Activated naive CD8-positive, alpha-beta T cell treated with anti-CD3 and anti-CD28 coated beads for 36 hours (primary cell): ENCODE measurements around the gene SGSM1. TPM values are rescaled to one million over a fixed set of nuclear protein-coding genes. Genes with fewer than 3 reads are reported as not detected.
A peak's percentile ranks its signal among the peaks of the same experiment; 100 is the strongest.

Source experiments
- DNase-seq: peaks from one replicate; pipeline ENCODE4 v3.0.0; 2021
- H3K27ac Mint-ChIP-seq: one replicate; pipeline ENCODE4 v1.8.0; 2022; ENCODE audit warnings: mild to moderate bottlenecking, moderate library complexity, mixed read lengths
- H3K27me3 Mint-ChIP-seq: one replicate; pipeline ENCODE4 v1.8.0; 2022; ENCODE audit warnings: mild to moderate bottlenecking, mixed read lengths
- H3K36me3 Mint-ChIP-seq: one replicate; pipeline ENCODE4 v1.8.0; 2021; ENCODE audit warnings: mild to moderate bottlenecking, mixed read lengths
- H3K4me1 Mint-ChIP-seq: one replicate; pipeline ENCODE4 v1.8.0; 2021; ENCODE audit warnings: mixed read lengths
- H3K4me3 Mint-ChIP-seq: one replicate; pipeline ENCODE4 v1.8.0; 2022; ENCODE audit warnings: mild to moderate bottlenecking, moderate library complexity, mixed read lengths
- H3K9me3 Mint-ChIP-seq: one replicate; pipeline ENCODE4 v1.8.0; 2022; ENCODE audit warnings: mixed read lengths
- total RNA-seq, 2 experiments: library from RNA; stranded (reverse); gene quantifications; one replicate each; pipeline ENCODE4 v1.2.3, GENCODE V29; 2021

Gene SGSM1
- total RNA-seq, 2 experiments from 2014 or later = 0.04 TPM; not detected in 1

- Mint-ChIP-seq H3K27ac (no peak overlapping the region), H3K4me1 (no peaks in the 10 kb centered on the region), H3K9me3 (no peaks in the 10 kb centered on the region), H3K4me3 (no peak overlapping the region), H3K27me3 (no peaks in the 10 kb centered on the region), H3K36me3 (no peaks in the 10 kb centered on the region)
- no peak for DNase-seq
Observed at GRCh38 chr22:24845041-24845898, 39.3 kb downstream of the SGSM1 start.

DNA sequence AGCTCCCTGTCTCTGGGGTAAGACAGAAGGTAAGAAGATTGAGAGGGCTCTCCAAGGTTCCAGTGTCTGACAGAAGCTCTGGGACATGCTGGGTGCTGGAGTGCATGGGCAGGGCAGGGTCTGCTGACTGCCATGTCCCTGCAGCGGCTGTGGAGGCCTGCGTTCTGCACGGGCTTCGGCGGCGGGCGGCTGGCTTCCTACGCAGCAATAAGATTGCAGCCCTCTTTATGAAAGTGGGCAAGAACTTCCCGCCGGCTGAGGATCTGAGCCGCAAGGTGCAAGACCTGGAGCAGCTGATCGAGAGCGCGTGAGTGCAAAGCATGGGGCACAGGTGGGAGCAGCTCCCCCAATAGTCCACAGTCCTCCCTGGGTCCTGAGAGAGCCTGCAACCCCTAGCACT lies 41.5 kb downstream of the SGSM1 start:
- no peaks in the 10 kb centered on the region for H3K9me3 Mint-ChIP-seq
- H3K4me1 Mint-ChIP-seq = no peaks in the 10 kb centered on the region
- H3K27ac Mint-ChIP-seq = no peak overlapping the region
- DNase-seq = no peak
- no peak overlapping the region for H3K4me3 Mint-ChIP-seq
- H3K36me3 Mint-ChIP-seq = no peaks in the 10 kb centered on the region
- no peaks in the 10 kb centered on the region for H3K27me3 Mint-ChIP-seq

DNA sequence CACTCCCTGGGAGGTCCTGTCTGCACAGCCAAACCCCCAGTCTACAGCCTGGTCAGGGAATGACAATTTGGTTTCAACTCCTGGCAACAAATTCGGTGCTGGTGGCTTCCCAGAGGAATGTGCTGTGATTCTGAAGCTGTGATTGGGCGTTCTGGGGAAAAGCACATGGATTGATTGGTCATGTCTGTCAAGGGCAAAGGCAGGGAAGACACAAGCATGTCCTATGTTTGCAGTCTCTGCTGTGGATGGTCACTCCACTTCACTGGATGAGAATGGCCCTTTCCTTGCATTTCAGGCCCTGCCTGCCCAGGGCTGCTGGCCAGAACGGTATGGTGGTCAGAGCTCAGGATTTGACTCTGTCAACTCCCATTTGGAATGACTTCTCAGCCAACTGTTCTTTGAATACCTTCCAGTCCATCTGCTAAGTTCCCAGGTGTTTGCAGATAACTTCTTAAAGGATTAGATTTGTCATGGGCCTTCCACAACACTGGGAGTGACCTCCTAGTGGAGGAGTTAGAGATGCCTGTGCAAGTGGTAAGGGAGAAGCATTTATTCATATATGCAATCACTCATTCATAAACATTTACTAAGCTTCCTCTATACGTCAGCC lies 42.7 kb downstream of the SGSM1 start:
- Mint-ChIP-seq H3K4me1 (no peaks in the 10 kb centered on the region), H3K36me3 (no peaks in the 10 kb centered on the region), H3K27me3 (no peaks in the 10 kb centered on the region), H3K9me3 (no peaks in the 10 kb centered on the region), H3K27ac (no peak overlapping the region), H3K4me3 (no peak overlapping the region)
- DNase-seq = no peak

GRCh38 chr22:24855794-24856193 lies 49.8 kb downstream of the SGSM1 start:
- Mint-ChIP-seq H3K4me1 (no peaks in the 10 kb centered on the region), H3K9me3 (no peaks in the 10 kb centered on the region), H3K4me3 (no peak overlapping the region), H3K27me3 (no peaks in the 10 kb centered on the region), H3K27ac (no peak overlapping the region), H3K36me3 (no peaks in the 10 kb centered on the region)
- DNase-seq = no peak

GRCh38 chr22:24857576-24857975 lies 51.6 kb downstream of the SGSM1 start:
- no peak overlapping the region for H3K27ac Mint-ChIP-seq
- H3K4me3 Mint-ChIP-seq = no peak overlapping the region
- no peaks in the 10 kb centered on the region for H3K4me1 Mint-ChIP-seq
- no peaks in the 10 kb centered on the region for H3K27me3 Mint-ChIP-seq
- no peaks in the 10 kb centered on the region for H3K9me3 Mint-ChIP-seq
- H3K36me3 Mint-ChIP-seq = no peaks in the 10 kb centered on the region
- DNase-seq = no peak

DNA sequence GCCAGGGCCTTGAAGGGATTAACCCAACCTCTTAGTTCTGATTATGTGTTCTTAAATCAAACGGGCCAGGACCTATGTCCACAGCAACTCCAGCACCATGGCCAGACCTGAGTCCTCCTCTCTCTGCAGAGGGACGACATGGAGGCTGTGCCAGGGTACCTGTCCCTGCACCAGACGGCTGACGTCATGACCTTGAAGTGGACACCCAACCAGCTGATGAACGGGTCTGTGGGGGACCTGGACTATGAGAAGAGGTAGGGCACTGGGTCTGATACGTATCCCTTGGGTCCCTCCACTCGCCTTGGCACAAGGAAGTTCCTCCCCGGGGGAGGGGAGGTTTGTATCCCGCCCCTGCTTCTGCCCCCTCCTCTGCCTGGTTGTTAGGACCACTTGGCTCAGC lies 53.6 kb downstream of the SGSM1 start:
- Mint-ChIP-seq H3K4me3 (no peak overlapping the region), H3K36me3 (no peaks in the 10 kb centered on the region), H3K9me3 (no peaks in the 10 kb centered on the region), H3K27ac (no peak overlapping the region), H3K27me3 (peaks cover 4% of the 10 kb centered on the region), H3K4me1 (no peaks in the 10 kb centered on the region)
- DNase-seq = no peak

- H3K27me3 Mint-ChIP-seq = peaks cover 4% of the 10 kb centered on the region
- no peak for DNase-seq
- H3K36me3 Mint-ChIP-seq = no peaks in the 10 kb centered on the region
Observed at GRCh38 chr22:24865508-24865907, 59.5 kb downstream of the SGSM1 start.

DNA sequence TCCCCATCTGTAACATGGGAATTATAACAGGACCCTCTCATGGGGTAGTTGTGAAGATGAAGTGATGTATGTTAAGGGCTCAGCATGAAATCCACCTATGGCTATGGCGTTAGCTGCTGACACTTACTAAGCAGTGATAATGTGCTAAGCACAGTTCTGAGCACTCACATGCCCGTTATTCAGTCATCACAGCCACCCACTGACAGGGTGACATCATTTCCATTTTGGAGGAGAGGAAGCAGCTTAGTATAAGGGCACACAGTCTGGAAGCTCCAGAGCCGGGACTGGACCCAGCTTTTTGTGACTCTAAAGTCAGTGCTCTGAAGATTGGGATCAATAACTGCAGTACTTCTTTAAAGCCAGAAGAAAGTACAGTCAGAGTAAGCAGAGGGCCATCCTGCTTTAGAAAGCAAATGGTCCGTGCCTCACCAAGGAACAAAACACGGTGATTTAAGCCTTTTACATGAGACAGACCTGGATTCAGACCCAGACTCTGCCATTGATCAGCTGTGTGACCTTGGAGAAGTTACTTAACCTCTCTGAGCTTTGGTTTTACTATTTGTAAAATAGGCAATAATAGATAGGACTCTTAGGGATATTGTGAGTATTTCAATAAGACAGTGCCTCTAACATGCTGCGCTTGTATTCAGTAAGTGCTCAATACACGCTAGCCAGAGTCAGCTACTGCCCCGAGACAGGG lies 61.5 kb downstream of the SGSM1 start:
- no peak for DNase-seq
- Mint-ChIP-seq H3K36me3 (no peaks in the 10 kb centered on the region), H3K4me1 (no peaks in the 10 kb centered on the region), H3K4me3 (no peak overlapping the region), H3K27ac (no peak overlapping the region), H3K27me3 (peaks cover 4% of the 10 kb centered on the region), H3K9me3 (no peaks in the 10 kb centered on the region)

More at GRCh38 chr22:24865508-24865907, 59.5 kb downstream of the SGSM1 start:
- Mint-ChIP-seq H3K27ac (no peak overlapping the region), H3K9me3 (no peaks in the 10 kb centered on the region), H3K4me3 (no peak overlapping the region), H3K4me1 (no peaks in the 10 kb centered on the region)

- H3K27ac Mint-ChIP-seq = no peak overlapping the region
- peaks cover 2% of the 10 kb centered on the region for H3K27me3 Mint-ChIP-seq
- H3K9me3 Mint-ChIP-seq = no peaks in the 10 kb centered on the region
- H3K4me3 Mint-ChIP-seq = no peak overlapping the region
- H3K36me3 Mint-ChIP-seq = no peaks in the 10 kb centered on the region
- DNase-seq = no peak
- H3K4me1 Mint-ChIP-seq = no peaks in the 10 kb centered on the region
Observed at GRCh38 chr22:24868979-24869378, 63.0 kb downstream of the SGSM1 start.

DNA sequence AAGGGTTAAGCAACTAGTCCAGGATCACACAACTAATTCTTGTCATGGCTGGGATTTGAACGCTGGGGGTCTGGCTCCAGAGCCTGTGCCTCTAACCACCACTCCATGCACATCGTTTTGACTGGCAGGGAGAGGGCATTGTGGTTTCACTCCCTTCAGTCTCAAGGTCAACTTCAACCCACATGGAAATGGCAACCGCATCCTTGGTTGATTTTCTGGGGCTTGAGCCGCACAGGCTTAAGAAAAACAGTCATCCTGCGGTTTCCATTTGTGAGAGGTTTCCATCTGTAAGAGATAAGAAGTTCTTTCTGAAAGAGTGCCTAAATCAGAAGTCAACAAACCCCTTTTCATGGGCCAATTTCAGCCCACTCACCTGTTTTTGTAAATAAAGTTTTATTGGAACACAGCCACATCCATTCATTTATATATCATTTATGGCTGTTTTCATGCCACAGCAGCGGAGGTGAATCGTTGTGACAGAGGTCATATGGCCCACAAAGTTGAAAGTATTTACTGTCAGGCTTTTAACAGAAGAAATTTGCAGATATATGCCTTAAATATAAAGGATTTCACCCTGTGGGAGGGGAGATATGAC lies 65.7 kb downstream of the SGSM1 start:
- no peaks in the 10 kb centered on the region for H3K4me1 Mint-ChIP-seq
- H3K4me3 Mint-ChIP-seq = no peak overlapping the region
- DNase-seq = no peak
- H3K27ac Mint-ChIP-seq = no peak overlapping the region
- no peaks in the 10 kb centered on the region for H3K36me3 Mint-ChIP-seq
- H3K27me3 Mint-ChIP-seq = no peaks in the 10 kb centered on the region
- H3K9me3 Mint-ChIP-seq = peaks cover 6% of the 10 kb centered on the region

- H3K4me3 Mint-ChIP-seq = no peak overlapping the region
- no peaks in the 10 kb centered on the region for H3K4me1 Mint-ChIP-seq
Observed at GRCh38 chr22:24873226-24873625, 67.2 kb downstream of the SGSM1 start.

GRCh38 chr22:24875862-24876506 lies 70.0 kb downstream of the SGSM1 start:
- H3K27ac Mint-ChIP-seq = no peak overlapping the region
- no peaks in the 10 kb centered on the region for H3K27me3 Mint-ChIP-seq
- peak; percentile 17 for DNase-seq
- peaks cover 6% of the 10 kb centered on the region for H3K9me3 Mint-ChIP-seq
- H3K4me3 Mint-ChIP-seq = no peak overlapping the region
- no peaks in the 10 kb centered on the region for H3K36me3 Mint-ChIP-seq
- H3K4me1 Mint-ChIP-seq = no peaks in the 10 kb centered on the region

More at GRCh38 chr22:24873226-24873625, 67.2 kb downstream of the SGSM1 start:
- no peak for DNase-seq
- Mint-ChIP-seq H3K36me3 (no peaks in the 10 kb centered on the region), H3K9me3 (peaks cover 6% of the 10 kb centered on the region), H3K27me3 (no peaks in the 10 kb centered on the region), H3K27ac (no peak overlapping the region)

DNA sequence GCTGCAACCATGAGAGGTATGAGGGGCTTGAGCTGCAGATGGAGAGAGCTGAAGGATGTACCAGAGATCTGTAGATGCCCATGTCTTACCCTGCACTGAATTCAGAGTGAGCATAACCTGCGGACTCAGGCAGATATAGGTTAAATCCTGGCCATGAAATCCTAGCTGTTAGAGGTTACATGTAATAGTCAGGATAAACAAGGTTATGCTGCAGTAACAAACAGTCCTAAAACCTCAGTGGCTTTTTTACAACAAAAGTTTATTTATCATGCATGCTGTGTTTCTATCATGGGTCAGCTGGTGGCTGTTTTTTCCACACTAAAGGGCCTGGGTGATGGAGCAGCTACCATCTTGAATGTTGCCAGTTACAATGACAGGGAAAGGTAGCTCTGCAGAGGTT lies 70.7 kb downstream of the SGSM1 start:
- Mint-ChIP-seq H3K36me3 (no peaks in the 10 kb centered on the region), H3K27ac (no peak overlapping the region), H3K9me3 (peaks cover 6% of the 10 kb centered on the region), H3K4me3 (no peak overlapping the region), H3K4me1 (no peaks in the 10 kb centered on the region), H3K27me3 (no peaks in the 10 kb centered on the region)
- DNase-seq = no peak

DNA sequence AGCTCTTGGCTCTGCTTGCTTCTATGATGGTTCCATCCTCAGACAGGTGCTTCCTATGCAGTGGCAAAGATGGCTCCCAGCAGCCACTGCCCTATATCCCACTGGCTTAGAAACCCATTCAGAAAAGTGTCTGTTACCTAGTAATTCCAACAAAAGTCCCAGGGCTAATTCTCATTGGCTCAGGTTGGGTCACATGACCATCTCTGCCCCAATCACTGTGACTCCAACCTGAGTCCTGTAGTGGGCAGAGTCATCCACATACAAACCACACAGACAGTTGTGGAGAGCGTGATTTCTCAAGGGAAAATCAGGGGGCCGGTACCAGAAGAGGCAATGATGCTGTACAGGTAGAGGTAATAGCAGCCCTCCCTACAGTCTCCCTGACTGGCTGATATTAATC lies 73.0 kb downstream of the SGSM1 start:
- Mint-ChIP-seq H3K4me3 (no peak overlapping the region), H3K9me3 (peaks cover 6% of the 10 kb centered on the region), H3K27ac (peak overlapping the region; percentile 1), H3K36me3 (no peaks in the 10 kb centered on the region), H3K27me3 (no peaks in the 10 kb centered on the region), H3K4me1 (no peaks in the 10 kb centered on the region)
- no peak for DNase-seq

- H3K4me1 Mint-ChIP-seq = no peaks in the 10 kb centered on the region
- DNase-seq = no peak
- H3K9me3 Mint-ChIP-seq = no peaks in the 10 kb centered on the region
- no peaks in the 10 kb centered on the region for H3K36me3 Mint-ChIP-seq
- H3K27me3 Mint-ChIP-seq = no peaks in the 10 kb centered on the region
- H3K27ac Mint-ChIP-seq = no peak overlapping the region
- no peak overlapping the region for H3K4me3 Mint-ChIP-seq
Observed at GRCh38 chr22:24883432-24883831, 77.4 kb downstream of the SGSM1 start.
